ENCODE measurements around the gene XRN1.

The XRN1 gene

DNA sequence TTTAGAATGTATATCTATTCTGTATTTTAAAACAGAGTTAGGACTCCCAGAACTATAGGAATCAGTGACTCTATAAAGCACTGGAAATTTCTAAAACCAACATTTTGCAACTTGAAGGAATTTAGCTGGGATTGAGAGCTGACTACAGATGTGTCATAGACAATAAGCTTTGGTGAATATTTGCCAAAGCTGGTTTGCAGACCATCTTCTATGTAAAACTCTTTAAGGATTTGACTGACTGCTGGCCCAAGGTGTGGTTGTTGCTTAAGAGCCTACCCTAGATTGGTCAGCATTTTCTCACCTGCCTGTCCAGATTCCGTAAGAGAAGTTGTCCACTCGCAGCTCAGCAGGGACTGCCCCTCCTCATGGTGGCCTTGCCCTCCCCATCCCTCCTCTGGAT is 149.2 kb downstream of the XRN1 start:
- no peak for DNase-seq (ENCODE audit: low read depth)
- TF ChIP-seq, protein P1, sequence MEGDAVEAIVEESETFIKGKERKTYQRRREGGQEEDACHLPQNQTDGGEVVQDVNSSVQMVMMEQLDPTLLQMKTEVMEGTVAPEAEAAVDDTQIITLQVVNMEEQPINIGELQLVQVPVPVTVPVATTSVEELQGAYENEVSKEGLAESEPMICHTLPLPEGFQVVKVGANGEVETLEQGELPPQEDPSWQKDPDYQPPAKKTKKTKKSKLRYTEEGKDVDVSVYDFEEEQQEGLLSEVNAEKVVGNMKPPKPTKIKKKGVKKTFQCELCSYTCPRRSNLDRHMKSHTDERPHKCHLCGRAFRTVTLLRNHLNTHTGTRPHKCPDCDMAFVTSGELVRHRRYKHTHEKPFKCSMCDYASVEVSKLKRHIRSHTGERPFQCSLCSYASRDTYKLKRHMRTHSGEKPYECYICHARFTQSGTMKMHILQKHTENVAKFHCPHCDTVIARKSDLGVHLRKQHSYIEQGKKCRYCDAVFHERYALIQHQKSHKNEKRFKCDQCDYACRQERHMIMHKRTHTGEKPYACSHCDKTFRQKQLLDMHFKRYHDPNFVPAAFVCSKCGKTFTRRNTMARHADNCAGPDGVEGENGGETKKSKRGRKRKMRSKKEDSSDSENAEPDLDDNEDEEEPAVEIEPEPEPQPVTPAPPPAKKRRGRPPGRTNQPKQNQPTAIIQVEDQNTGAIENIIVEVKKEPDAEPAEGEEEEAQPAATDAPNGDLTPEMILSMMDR (IDR thresholded peaks at IDR 0.05; ENCODE audit: control insufficient read depth, insufficient read depth, low read depth, low read length, missing control alignments), result no peak
- no peak overlapping the region for H3K4me3 ChIP-seq (ENCODE audit: control insufficient read depth, low read depth, low read length)

DNA sequence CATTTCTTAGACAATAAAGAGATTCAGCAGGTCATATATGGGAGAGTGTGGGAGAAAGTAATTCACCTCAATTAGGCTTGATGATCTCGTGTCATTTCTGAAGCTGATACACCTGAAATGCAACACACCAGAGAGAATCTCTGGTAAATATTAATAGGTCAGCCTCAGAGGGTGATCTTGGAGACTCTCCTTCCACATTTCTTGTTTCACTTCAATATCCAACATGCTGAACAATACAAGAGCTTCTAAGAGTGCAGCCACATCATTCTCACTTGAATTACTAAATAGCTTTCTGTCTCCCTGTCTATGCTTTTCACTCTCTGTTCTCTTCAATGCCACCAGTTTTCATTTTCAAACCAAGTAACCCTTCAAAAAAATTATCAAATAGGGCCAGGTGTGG is 151.3 kb downstream of the XRN1 start:
- DNase-seq (ENCODE audit: low read depth), result no peak
- H3K4me3 ChIP-seq (ENCODE audit: control insufficient read depth, low read depth, low read length), result no peak overlapping the region
- TF ChIP-seq, protein P1 (IDR thresholded peaks at IDR 0.05; ENCODE audit: control insufficient read depth, insufficient read depth, low read depth, low read length, missing control alignments), result no peak

DNA sequence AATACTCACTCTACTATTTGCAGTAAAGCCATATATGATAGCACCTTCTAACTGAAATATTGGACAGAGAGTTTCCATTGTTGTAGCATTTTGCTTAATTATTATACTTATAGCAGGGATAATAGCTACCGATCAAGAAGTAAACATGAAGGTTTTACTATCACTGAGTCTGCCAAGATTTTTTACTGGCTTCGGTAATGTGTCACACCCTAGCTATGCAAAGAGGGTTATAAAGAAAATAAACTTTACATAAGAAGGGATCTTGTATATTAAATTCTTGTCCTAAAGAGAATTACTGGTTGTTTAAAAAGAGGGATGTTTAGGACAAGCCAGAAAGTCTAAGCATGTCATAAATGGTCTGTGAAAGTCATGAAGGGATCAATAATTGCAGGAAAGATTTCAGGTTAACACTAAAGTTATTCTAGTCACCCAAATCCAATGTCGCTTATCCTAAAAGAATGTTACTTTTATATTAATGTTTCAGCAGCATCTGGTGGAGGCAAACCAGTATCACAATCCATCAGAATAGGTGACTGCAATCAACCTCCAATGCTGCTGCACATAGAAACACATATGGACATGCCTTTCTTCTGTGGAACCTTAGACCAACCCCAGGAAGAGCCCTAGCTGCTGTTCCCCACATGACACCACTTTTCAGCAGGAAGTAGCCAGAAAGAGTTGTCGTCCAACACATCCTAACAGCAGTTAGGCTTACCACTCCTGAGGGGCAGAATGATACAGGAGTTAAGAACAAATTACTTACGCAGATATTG is 159.8 kb downstream of the XRN1 start:
- H3K4me3 ChIP-seq (ENCODE audit: control insufficient read depth, low read depth, low read length), result no peak overlapping the region
- DNase-seq (ENCODE audit: low read depth), result no peak
- TF ChIP-seq, protein P1 (IDR thresholded peaks at IDR 0.05; ENCODE audit: control insufficient read depth, insufficient read depth, low read depth, low read length, missing control alignments), result no peak

DNA sequence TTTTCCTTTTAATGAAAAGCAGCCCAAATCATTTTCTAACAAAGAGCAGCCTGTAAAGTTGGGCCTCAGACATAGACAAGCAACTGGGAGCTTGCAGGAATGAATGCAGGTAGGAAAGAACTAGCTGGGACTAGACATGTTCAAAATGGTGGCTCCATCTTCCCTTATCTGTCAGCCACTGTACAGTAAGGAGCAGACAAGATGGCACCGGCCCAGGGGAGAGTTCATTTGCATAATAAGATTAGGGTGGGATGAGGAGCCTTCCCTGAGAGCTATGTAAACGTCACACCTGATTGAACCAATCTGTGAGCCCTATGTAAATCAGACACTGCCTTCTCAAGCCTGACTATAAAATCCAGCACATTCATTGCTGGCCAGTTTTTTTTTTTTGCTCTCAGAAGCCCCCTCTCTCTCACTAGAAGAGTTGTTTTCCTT is 162.7 kb downstream of the XRN1 start:
- TF ChIP-seq, protein P1 (IDR thresholded peaks at IDR 0.05; ENCODE audit: control insufficient read depth, insufficient read depth, low read depth, low read length, missing control alignments), result no peak
- H3K4me3 ChIP-seq (ENCODE audit: control insufficient read depth, low read depth, low read length), result no peak overlapping the region
- DNase-seq (ENCODE audit: low read depth), result no peak

DNA sequence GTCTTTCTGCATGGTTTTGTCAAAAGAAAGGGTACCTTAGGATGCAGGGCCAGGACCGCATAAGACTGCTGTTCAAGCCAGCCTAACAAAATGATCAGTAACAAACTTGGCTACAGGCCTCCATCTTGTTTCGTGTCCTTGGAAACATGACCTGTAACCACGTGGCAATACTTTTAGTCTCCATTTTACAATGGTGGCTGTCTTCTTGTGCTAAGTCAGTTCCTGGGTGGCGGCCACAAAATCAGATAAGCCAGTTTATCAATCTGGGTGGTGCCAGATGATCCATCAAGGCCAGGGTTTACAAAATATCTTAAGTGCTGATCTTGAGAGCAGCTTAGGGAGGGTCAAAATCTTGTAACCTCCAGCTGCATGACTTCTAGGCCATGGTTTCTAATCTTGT is 165.3 kb downstream of the XRN1 start:
- no peak for DNase-seq (ENCODE audit: low read depth)
- TF ChIP-seq, protein P1 (IDR thresholded peaks at IDR 0.05; ENCODE audit: control insufficient read depth, insufficient read depth, low read depth, low read length, missing control alignments), result no peak
- no peak overlapping the region for H3K4me3 ChIP-seq (ENCODE audit: control insufficient read depth, low read depth, low read length)

DNA sequence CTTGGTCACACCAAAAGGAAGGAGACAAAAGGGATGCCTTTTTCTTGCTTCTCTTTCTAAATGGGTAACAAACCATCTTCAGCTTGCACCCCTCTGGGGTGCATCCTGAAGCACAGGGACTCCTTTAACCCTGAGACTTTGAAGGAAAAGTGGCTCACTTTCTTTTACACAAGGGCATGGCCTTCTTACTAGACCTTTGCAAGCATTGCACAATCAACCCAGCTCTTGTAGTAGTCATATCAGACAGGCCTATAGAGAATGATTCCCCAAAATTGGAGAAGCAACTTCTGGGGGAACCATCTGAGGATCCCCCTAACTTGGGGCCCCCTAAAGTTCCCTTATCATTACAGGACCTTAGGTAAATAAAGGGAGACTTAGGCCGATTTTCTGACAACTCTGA is 166.4 kb downstream of the XRN1 start:
- no peak overlapping the region for H3K4me3 ChIP-seq (ENCODE audit: control insufficient read depth, low read depth, low read length)
- no peak for DNase-seq (ENCODE audit: low read depth)
- TF ChIP-seq, protein P1 (IDR thresholded peaks at IDR 0.05; ENCODE audit: control insufficient read depth, insufficient read depth, low read depth, low read length, missing control alignments), result no peak
